ENCODE measurements around the gene ADCY10.

DNA sequence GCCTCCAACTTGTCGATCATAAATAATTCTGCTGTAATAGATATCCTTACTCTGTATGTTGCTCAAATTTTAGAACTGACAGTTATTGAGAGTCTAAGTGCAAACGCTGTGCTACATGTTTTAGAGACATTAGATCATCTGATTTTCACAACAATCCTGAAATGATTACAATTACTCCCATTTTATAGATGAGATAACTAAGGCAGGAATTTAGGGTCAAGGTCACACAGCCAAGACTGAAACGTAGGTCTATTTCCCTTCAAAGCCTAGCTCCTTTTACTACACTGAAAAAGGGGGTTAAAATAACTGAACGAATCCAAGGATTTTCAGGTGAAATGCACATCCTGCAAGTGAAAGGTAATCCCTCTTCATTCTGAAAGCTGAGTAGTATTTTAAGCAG is 19.9 kb upstream of the ADCY10 start:
- TF ChIP-seq CTCF (IDR thresholded peaks at IDR 0.05) (no peak), POLR2AphosphoS5 (IDR thresholded peaks at IDR 0.05; ENCODE audit: low read depth, low read length) (no peak), TCF7L2 (IDR thresholded peaks at IDR 0.05; ENCODE audit: low read depth, low read length) (no peak)
- TF ChIP-seq, protein P1, sequence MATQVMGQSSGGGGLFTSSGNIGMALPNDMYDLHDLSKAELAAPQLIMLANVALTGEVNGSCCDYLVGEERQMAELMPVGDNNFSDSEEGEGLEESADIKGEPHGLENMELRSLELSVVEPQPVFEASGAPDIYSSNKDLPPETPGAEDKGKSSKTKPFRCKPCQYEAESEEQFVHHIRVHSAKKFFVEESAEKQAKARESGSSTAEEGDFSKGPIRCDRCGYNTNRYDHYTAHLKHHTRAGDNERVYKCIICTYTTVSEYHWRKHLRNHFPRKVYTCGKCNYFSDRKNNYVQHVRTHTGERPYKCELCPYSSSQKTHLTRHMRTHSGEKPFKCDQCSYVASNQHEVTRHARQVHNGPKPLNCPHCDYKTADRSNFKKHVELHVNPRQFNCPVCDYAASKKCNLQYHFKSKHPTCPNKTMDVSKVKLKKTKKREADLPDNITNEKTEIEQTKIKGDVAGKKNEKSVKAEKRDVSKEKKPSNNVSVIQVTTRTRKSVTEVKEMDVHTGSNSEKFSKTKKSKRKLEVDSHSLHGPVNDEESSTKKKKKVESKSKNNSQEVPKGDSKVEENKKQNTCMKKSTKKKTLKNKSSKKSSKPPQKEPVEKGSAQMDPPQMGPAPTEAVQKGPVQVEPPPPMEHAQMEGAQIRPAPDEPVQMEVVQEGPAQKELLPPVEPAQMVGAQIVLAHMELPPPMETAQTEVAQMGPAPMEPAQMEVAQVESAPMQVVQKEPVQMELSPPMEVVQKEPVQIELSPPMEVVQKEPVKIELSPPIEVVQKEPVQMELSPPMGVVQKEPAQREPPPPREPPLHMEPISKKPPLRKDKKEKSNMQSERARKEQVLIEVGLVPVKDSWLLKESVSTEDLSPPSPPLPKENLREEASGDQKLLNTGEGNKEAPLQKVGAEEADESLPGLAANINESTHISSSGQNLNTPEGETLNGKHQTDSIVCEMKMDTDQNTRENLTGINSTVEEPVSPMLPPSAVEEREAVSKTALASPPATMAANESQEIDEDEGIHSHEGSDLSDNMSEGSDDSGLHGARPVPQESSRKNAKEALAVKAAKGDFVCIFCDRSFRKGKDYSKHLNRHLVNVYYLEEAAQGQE (IDR thresholded peaks at IDR 0.05; ENCODE audit: insufficient read depth in 1 of 2, low read depth in 2 of 2, low read length in 1 of 2): no peak
